Activated B cell treated with CpG ODN at 0.5 μM for 24 hours (primary cell): ENCODE results near the gene ARAP3. TPM values are rescaled to one million over a fixed set of nuclear protein-coding genes. Genes with fewer than 3 reads are reported as not detected.
"Not testable (repeated sequence)": the region's sequence is repeated elsewhere in the genome, so short reads cannot be mapped to it uniquely, and the experiment has no call there.

Experiments
- ATAC-seq: fragments of 200-7000 bp; cut with Tn5 transposase; one replicate; pipeline ENCODE4 v1.10.0; 2021; ENCODE audit warnings: low read depth, mild to moderate bottlenecking, moderate library complexity
- CTCF ChIA-PET: fragments of 350-600 bp; sonication (Branson Sonifier 250); formaldehyde crosslinking; loops from one replicate; lab custom pipeline; 2021; ENCODE audit warnings: antibody characterized with exemption; lab: Charles Lee
- POLR2A ChIA-PET: fragments of 350-600 bp; sonication (Branson Sonifier 250); formaldehyde crosslinking; loops from one replicate; lab custom pipeline; 2021; ENCODE audit warnings: antibody characterized with exemption; lab: Charles Lee
- DNase-seq: peaks from one replicate; pipeline ENCODE4 v3.0.0; 2022
- H3K27ac Mint-ChIP-seq: one replicate; pipeline ENCODE4 v1.8.0; 2020; ENCODE audit warnings: mixed read lengths
- H3K27me3 Mint-ChIP-seq: one replicate; pipeline ENCODE4 v1.8.0; 2021; ENCODE audit warnings: mixed read lengths
- H3K36me3 Mint-ChIP-seq: one replicate; pipeline ENCODE4 v1.8.0; 2021; ENCODE audit warnings: low read depth, mixed read lengths
- H3K4me1 Mint-ChIP-seq: one replicate; pipeline ENCODE4 v1.8.0; 2021; ENCODE audit warnings: mixed read lengths
- H3K4me3 Mint-ChIP-seq: one replicate; pipeline ENCODE4 v1.8.0; 2020; ENCODE audit warnings: mild to moderate bottlenecking, mixed read lengths
- H3K9me3 Mint-ChIP-seq: one replicate; pipeline ENCODE4 v1.8.0; 2020; ENCODE audit warnings: mixed read lengths
- intact Hi-C: fragments of 100-400 bp; cut with micrococcal nuclease; formaldehyde crosslinking; loops from one replicate; pipeline ENCODE4 v1.15.1; 2024
- total RNA-seq: library from RNA; stranded (reverse); gene quantifications from 2 replicates; pipeline ENCODE4 v1.2.3, GENCODE V29; 2022
- TF ChIP-seq, protein P1 (sequence below): fragments of 200-600 bp; IDR thresholded peaks from one replicate; pipeline ENCODE4 v1.8.0; 2022; ENCODE audit warnings: antibody characterized with exemption, mild to moderate bottlenecking

Gene ARAP3
- total RNA-seq, 1 donor from 2014 or later = 0.44 TPM

DNA sequence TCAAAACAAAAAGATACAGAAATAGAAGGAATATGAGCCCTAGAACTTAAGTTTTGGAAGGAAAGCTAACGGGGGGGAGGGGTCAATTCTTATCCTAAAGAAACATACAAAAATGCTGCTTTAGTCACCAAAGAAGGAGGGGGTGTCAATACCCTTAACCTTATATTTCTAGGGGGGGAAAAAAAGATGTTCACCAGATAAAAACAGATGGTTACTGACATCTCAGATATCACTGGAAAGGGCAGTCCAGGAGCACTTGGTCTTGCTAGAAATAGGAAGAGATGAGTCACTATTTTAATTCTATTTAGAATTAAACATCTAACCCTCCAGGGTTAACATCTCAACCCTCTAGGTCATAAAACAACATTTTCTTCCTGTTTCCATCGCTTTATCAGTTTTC is 64.9 kb downstream of the ARAP3 start:
- ChIA-PET POLR2A (interaction anchor here (0.6 to 6.9 kb wide), 8 partner anchors 9 to 34 kb away, joined by 3 to 95 read pairs (median 10); partner anchors contain the start of genes FCHSD1, HDAC3 and RELL2), CTCF (interaction anchor here (0.7 to 12.8 kb wide), 7 partner anchors 11 to 352 kb away, joined by 3 to 315 read pairs (median 7); partner anchors contain the start of genes HDAC3, RELL2 and RNF14)
- Mint-ChIP-seq H3K36me3 (peaks cover 28% of the 10 kb centered on the region), H3K27ac (peak overlapping the region; percentile 92), H3K27me3 (no peaks in the 10 kb centered on the region), H3K9me3 (no peaks in the 10 kb centered on the region), H3K4me3 (peak overlapping the region; percentile 93), H3K4me1 (peaks cover 65% of the 10 kb centered on the region)
- ATAC-seq (no peak), DNase-seq (no peak)
- TF ChIP-seq, protein P1, sequence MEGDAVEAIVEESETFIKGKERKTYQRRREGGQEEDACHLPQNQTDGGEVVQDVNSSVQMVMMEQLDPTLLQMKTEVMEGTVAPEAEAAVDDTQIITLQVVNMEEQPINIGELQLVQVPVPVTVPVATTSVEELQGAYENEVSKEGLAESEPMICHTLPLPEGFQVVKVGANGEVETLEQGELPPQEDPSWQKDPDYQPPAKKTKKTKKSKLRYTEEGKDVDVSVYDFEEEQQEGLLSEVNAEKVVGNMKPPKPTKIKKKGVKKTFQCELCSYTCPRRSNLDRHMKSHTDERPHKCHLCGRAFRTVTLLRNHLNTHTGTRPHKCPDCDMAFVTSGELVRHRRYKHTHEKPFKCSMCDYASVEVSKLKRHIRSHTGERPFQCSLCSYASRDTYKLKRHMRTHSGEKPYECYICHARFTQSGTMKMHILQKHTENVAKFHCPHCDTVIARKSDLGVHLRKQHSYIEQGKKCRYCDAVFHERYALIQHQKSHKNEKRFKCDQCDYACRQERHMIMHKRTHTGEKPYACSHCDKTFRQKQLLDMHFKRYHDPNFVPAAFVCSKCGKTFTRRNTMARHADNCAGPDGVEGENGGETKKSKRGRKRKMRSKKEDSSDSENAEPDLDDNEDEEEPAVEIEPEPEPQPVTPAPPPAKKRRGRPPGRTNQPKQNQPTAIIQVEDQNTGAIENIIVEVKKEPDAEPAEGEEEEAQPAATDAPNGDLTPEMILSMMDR = no peak
- intact Hi-C loops = loop anchor here (5.0 kb wide), 1 partner anchor 105 kb away; no protein-coding TSS in a partner anchor

DNA sequence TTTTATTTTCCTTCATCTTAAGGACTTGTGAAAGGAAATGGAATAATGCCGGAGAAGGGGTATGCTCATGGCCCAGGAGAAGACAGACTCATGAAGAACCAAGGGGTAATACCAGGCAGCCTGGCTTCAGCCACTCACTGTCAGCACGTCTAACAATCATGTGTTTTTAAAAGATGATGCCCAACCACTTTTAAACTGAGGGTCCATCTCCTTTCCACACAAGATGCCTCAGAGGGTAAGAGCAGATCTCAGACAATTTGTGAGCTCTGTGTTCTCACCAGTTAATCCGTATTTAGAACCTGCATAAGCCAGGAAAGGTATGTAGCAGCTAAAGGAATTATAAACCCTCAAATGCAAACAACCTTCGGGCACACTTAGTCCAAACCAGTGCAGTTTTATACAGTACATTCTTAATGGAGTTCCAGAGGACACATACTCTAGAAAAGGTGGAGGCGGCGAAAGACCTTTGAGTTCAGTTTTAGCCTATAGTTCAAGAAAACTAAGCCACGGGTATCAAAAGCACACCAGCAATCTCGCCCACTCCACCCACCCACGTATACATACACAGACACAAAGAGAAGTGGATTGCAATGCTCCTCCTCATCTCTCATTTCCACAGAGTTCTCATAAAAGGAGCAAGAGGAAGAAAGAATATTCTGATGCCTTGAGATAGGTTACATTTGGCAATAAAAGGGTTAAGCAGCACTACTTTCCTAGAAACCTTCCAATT is 65.9 kb downstream of the ARAP3 start:
- POLR2A ChIA-PET = interaction anchor here (0.6 to 6.9 kb wide), 6 partner anchors 8 to 339 kb away, joined by 6 to 95 read pairs (median 14); partner anchors contain the start of genes HDAC3 and RELL2
- Mint-ChIP-seq H3K4me3 (peak overlapping the region; percentile 93), H3K4me1 (peaks cover 68% of the 10 kb centered on the region), H3K9me3 (no peaks in the 10 kb centered on the region), H3K27ac (peak overlapping the region; percentile 92), H3K36me3 (peaks cover 25% of the 10 kb centered on the region), H3K27me3 (no peaks in the 10 kb centered on the region)
- CTCF ChIA-PET = interaction anchor here (0.7 to 12.8 kb wide), 8 partner anchors 10 to 353 kb away, joined by 3 to 315 read pairs (median 6); partner anchors contain the start of genes HDAC3, RELL2 and RNF14
- TF ChIP-seq, protein P1 = no peak
- DNase-seq = no peak
- ATAC-seq = no peak
- intact Hi-C loops = loop anchor here (5.0 kb wide), 1 partner anchor 104 kb away; no protein-coding TSS in a partner anchor

- POLR2A ChIA-PET = interaction anchor here (0.5 kb wide), 1 partner anchor 345 kb away, joined by 8 read pairs; no protein-coding TSS in a partner anchor
- Mint-ChIP-seq H3K27ac (peak overlapping the region; percentile 56), H3K27me3 (no peaks in the 10 kb centered on the region), H3K36me3 (peaks cover 27% of the 10 kb centered on the region), H3K4me3 (no peak overlapping the region), H3K4me1 (peaks cover 81% of the 10 kb centered on the region), H3K9me3 (no peaks in the 10 kb centered on the region)
- CTCF ChIA-PET = interaction anchor here (12.8 kb wide), 1 partner anchor 21 kb away, joined by 315 read pairs; no protein-coding TSS in a partner anchor
- ATAC-seq = no peak
- TF ChIP-seq, protein P1 = no peak
- DNase-seq = no peak
- intact Hi-C loops = no loop called here
Observed at GRCh38 chr5:141613344-141613743, 68.7 kb downstream of the ARAP3 start.

GRCh38 chr5:141611289-141611688 is 70.7 kb downstream of the ARAP3 start:
- no peak overlapping the region for H3K27ac Mint-ChIP-seq
- no peaks in the 10 kb centered on the region for H3K9me3 Mint-ChIP-seq
- POLR2A ChIA-PET = no interaction called here
- intact Hi-C loops = no loop called here
- H3K27me3 Mint-ChIP-seq = no peaks in the 10 kb centered on the region
- ATAC-seq = no peak
- H3K4me3 Mint-ChIP-seq = no peak overlapping the region
- CTCF ChIA-PET = interaction anchor here (12.8 kb wide), 1 partner anchor 19 kb away, joined by 315 read pairs; no protein-coding TSS in a partner anchor
- TF ChIP-seq, protein P1 = no peak
- peaks cover 80% of the 10 kb centered on the region for H3K4me1 Mint-ChIP-seq
- no peak for DNase-seq
- H3K36me3 Mint-ChIP-seq = peaks cover 24% of the 10 kb centered on the region

- intact Hi-C loops, ATAC-seq, H3K4me3 Mint-ChIP-seq, DNase-seq, H3K27me3 Mint-ChIP-seq, H3K9me3 Mint-ChIP-seq: not testable (repeated sequence)
- H3K27ac Mint-ChIP-seq = peak overlapping the region; percentile 32
- ChIA-PET CTCF (interaction anchor here (1.5 to 5.2 kb wide), 2 partner anchors 9 to 18 kb away, joined by 4 to 32 read pairs; partner anchors contain the start of gene DIAPH1), POLR2A (interaction anchor here (0.6 to 5.7 kb wide), 2 partner anchors 8 to 18 kb away, joined by 3 to 63 read pairs; partner anchors contain the start of gene DIAPH1)
- peaks cover 24% of the 10 kb centered on the region for H3K36me3 Mint-ChIP-seq
- H3K4me1 Mint-ChIP-seq = peaks cover 84% of the 10 kb centered on the region
Observed at GRCh38 chr5:141609921-141610320, 72.1 kb downstream of the ARAP3 start.
